A673 (cell line): ENCODE data around the gene FREM1. TPM values are rescaled to one million over a fixed set of nuclear protein-coding genes. Genes with fewer than 3 reads are reported as not detected.

Experiments
- BruUV-seq: library from RNA; stranded (reverse); fragments of 400-500 nt; replicated peaks from 2 replicates; lab custom pipeline; 2021; lab: Mats Ljungman, UMichigan
- CTCF ChIA-PET: fragments of 300-600 bp; sonication (Branson Sonifier 250); formaldehyde crosslinking; loops from one replicate; lab custom pipeline; 2022; ENCODE audit warnings: antibody characterized with exemption; lab: Charles Lee
- POLR2A ChIA-PET: fragments of 300-600 bp; sonication (Branson Sonifier 250); formaldehyde crosslinking; loops from one replicate; lab custom pipeline; 2022; ENCODE audit warnings: antibody characterized with exemption; ENCODE audit not compliant: low non-redundant PET; lab: Charles Lee
- DNase-seq: peaks from one replicate; pipeline ENCODE4 v3.0.0-alpha.2; 2015; ENCODE audit warnings: low spot score
- H3K27ac ChIP-seq: fragments of 200-600 bp; sonication (generic); 2 replicates; pipeline ENCODE4 v1.5.1; 2016; ENCODE audit warnings: mixed run types, low read depth, mild to moderate bottlenecking, mixed read lengths, antibody characterized with exemption, low read length; ENCODE audit not compliant: poor library complexity, severe bottlenecking
- H3K27me3 ChIP-seq: fragments of 200-600 bp; sonication (generic); replicated peaks from 2 replicates; pipeline ENCODE4 v1.6.1; 2017; ENCODE audit warnings: mixed run types, low read depth, mild to moderate bottlenecking, mixed read lengths, antibody characterized with exemption, low read length; ENCODE audit not compliant: insufficient read depth, poor library complexity
- H3K36me3 ChIP-seq: fragments of 200-600 bp; sonication (generic); 2 replicates; pipeline ENCODE4 v1.6.1; 2016; ENCODE audit warnings: mixed run types, mild to moderate bottlenecking, mixed read lengths, antibody characterized with exemption, low read length; ENCODE audit not compliant: insufficient read depth, poor library complexity, severe bottlenecking
- H3K4me1 ChIP-seq: fragments of 200-600 bp; sonication (generic); 2 replicates; pipeline ENCODE4 v1.6.1; 2017; ENCODE audit warnings: mixed run types, mild to moderate bottlenecking, mixed read lengths, antibody characterized with exemption, low read length; ENCODE audit not compliant: insufficient read depth, poor library complexity, severe bottlenecking
- H3K4me3 ChIP-seq: fragments of 200-600 bp; sonication (generic); 2 replicates; pipeline ENCODE4 v1.5.1; 2016; ENCODE audit warnings: low read depth, mixed run types, mild to moderate bottlenecking, mixed read lengths, low read length; ENCODE audit not compliant: poor library complexity, severe bottlenecking
- H3K9me3 ChIP-seq: fragments of 200-600 bp; sonication (generic); 2 replicates; pipeline ENCODE4 v1.6.1; 2016; ENCODE audit warnings: mixed run types, low read depth, mild to moderate bottlenecking, mixed read lengths, antibody characterized with exemption, low read length; ENCODE audit not compliant: poor library complexity, severe bottlenecking
- EZH2 ChIP-seq: fragments of 200-600 bp; sonication (generic); IDR thresholded peaks from 2 replicates; pipeline ENCODE4 v1.6.1; 2017; ENCODE audit warnings: borderline replicate concordance, low read depth, mild to moderate bottlenecking, mixed read lengths, antibody characterized with exemption, low read length; ENCODE audit not compliant: poor library complexity, severe bottlenecking
- intact Hi-C: fragments of 100-400 bp; cut with micrococcal nuclease; formaldehyde crosslinking; loops from one replicate; pipeline ENCODE4 v1.10.0; 2022; ENCODE audit not compliant: unreplicated experiment
- total RNA-seq: library from RNA; stranded (reverse); gene quantifications from 2 replicates; pipeline ENCODE4 v1.2.3, GENCODE V29; 2021
- TF ChIP-seq, protein P1 (sequence below): fragments of 300-800, 200-600 bp; sonication (generic); conservative IDR thresholded peaks from 2 replicates; pipeline ENCODE4 v1.5.1; 2017; ENCODE audit warnings: low read depth, mild to moderate bottlenecking, antibody characterized with exemption, low read length, moderate library complexity, mixed read lengths

Gene FREM1
- total RNA-seq, 1 experiment from 2014 or later: 4.2 TPM

DNA sequence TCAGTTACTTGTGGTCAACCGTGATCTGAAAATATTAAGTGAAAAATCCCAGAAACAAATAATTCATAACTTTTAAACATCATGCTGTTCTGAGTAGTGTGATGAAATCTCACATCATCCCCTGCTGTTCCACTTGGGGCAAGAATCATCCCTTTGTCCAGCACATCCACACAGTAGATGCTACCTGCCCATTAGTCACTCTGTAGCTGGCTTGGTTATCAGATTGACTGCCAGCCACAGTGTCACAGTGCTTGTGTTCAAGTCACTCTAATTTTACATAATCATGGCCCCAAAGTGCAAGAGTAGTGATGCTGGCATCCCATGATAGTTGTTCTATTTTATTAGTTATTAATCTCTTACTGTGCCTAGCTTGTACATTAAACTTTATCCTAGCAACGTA is 148.6 kb downstream of the FREM1 start:
- ChIA-PET POLR2A (no interaction called here), CTCF (no interaction called here)
- intact Hi-C loops: no loop called here
- no TSS peak for BruUV-seq
- Histone ChIP-seq H3K4me1 (no peaks in the 10 kb centered on the region), H3K9me3 (no peaks in the 10 kb centered on the region), H3K27ac (no peak overlapping the region), H3K27me3 (no peaks in the 10 kb centered on the region), H3K4me3 (no peak overlapping the region), H3K36me3 (no peaks in the 10 kb centered on the region)
- no peak for TF ChIP-seq EZH2
- TF ChIP-seq, protein P1, sequence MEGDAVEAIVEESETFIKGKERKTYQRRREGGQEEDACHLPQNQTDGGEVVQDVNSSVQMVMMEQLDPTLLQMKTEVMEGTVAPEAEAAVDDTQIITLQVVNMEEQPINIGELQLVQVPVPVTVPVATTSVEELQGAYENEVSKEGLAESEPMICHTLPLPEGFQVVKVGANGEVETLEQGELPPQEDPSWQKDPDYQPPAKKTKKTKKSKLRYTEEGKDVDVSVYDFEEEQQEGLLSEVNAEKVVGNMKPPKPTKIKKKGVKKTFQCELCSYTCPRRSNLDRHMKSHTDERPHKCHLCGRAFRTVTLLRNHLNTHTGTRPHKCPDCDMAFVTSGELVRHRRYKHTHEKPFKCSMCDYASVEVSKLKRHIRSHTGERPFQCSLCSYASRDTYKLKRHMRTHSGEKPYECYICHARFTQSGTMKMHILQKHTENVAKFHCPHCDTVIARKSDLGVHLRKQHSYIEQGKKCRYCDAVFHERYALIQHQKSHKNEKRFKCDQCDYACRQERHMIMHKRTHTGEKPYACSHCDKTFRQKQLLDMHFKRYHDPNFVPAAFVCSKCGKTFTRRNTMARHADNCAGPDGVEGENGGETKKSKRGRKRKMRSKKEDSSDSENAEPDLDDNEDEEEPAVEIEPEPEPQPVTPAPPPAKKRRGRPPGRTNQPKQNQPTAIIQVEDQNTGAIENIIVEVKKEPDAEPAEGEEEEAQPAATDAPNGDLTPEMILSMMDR: no peak
- no peak for DNase-seq

DNA sequence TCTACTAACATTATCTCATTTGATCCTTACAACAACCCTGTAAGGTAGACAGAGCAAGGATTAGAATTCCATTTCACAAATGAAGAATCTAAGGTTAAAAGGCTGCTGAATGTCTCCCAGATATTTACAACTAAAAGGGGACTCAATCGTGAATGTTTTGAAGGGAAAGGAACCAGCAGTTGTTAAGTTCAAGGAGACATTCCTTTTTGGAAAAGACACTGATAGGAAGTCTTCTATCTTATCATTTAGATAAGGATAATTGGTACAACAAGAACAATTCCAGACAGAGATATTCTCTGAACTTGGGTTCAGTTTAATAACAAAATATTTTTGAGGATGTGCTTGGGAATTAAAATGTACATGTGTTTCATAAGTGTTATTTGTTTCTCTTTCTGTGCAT is 150.2 kb downstream of the FREM1 start:
- TF ChIP-seq EZH2: no peak
- TF ChIP-seq, protein P1: no peak
- no peak for DNase-seq
- Histone ChIP-seq H3K4me1 (no peaks in the 10 kb centered on the region), H3K4me3 (no peak overlapping the region), H3K9me3 (no peaks in the 10 kb centered on the region), H3K27me3 (no peaks in the 10 kb centered on the region), H3K36me3 (no peaks in the 10 kb centered on the region), H3K27ac (no peak overlapping the region)
- ChIA-PET POLR2A (no interaction called here), CTCF (no interaction called here)
- intact Hi-C loops: no loop called here
- no TSS peak for BruUV-seq

DNA sequence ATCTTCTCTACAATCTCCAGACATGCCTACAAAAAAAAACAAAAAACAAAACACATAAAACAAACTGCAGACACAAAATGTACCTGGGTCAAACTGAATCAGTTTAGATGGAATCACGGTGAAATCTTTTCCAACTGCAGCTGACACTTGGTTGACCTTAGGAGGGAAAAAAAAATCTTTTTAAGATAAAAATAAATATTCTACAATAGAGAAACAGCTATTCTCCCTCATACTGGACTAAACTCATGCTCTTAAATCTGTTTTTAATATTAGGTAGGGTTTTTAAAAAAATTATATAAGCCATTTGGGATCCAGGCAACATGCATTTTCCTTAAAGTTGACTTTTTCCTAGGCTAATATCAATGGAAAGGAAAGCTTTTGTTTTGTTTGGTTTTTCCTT is 153.9 kb downstream of the FREM1 start:
- Histone ChIP-seq H3K36me3 (no peaks in the 10 kb centered on the region), H3K27ac (no peak overlapping the region), H3K9me3 (no peaks in the 10 kb centered on the region), H3K27me3 (no peaks in the 10 kb centered on the region), H3K4me3 (no peak overlapping the region), H3K4me1 (peaks cover 10% of the 10 kb centered on the region)
- BruUV-seq: no TSS peak
- TF ChIP-seq EZH2: no peak
- TF ChIP-seq, protein P1: no peak
- DNase-seq: no peak
- intact Hi-C loops: no loop called here
- ChIA-PET POLR2A (no interaction called here), CTCF (no interaction called here)
